HG02885 (cell line): ENCODE measurements around the gene RPL36A.
A peak's percentile ranks its signal among the peaks of the same experiment; 100 is the strongest.

Experiments
- ATAC-seq: cut with Tn5 transposase; IDR thresholded peaks from one replicate; pipeline ENCODE4 v1.9.1; 2021; ENCODE audit warnings: mild to moderate bottlenecking; ENCODE audit not compliant: unreplicated experiment, poor library complexity

RPL36A gene

GRCh38 chrX:101388604-101389003 is 2.2 kb upstream of the RPL36A start:
- ATAC-seq: no peak

DNA sequence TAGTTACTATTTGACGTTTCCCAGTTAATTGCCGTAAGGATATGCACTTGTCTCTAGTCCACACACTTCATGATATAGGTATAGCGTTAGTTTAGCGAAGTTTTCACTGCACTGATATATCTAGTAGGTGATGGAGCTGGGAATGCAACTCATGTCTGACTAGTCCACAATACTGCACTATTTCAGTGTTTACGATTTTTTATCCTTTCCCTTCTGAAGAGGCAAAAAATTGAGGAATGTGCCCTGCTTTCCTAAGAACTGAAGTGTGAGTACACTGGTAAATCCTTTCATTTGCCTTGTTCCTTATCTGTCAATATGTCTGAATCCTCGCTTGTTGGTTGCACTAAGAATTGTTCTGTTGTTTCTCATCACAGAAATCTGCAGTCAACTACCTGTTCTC is 1.0 kb downstream of the RPL36A start:
- no peak for ATAC-seq

DNA sequence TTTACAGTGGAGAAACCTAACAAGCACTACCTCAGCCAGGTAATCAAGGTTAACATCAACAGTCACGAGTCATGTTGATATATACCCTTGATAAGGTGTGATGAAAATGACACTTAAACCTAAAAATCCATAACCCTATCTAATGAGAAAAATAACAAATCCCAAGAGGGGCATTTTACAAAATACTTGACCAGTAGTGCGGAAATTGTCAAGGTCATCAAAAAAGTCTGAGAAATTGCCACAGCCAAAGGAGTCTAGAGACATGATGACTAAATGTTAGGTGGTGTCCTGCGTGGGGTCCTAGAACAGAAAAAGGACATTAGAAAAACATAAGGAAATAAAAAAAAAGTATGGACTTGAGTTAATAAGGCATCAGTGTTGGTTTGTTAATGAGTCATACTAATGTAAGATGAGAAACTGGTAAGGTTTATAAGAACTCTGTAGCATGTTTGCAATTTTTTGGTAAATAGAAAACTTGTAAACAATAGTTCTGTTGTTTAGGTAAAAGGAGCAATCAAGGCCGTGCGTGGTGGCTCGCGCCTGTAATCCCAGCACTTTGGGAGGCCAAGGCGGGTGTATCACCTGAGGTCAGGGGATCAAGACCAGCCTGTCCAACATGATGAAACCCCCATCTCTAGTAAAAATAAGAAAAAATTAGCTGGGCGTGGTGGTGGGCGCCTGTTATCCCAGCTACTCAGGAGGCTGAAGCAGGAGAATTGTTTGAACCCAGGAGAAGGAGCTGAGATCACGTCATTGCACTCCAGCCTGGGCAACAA is 2.9 kb downstream of the RPL36A start:
- ATAC-seq: no peak

- ATAC-seq: no peak
Observed at GRCh38 chrX:101394372-101394771, 3.6 kb downstream of the RPL36A start.

DNA sequence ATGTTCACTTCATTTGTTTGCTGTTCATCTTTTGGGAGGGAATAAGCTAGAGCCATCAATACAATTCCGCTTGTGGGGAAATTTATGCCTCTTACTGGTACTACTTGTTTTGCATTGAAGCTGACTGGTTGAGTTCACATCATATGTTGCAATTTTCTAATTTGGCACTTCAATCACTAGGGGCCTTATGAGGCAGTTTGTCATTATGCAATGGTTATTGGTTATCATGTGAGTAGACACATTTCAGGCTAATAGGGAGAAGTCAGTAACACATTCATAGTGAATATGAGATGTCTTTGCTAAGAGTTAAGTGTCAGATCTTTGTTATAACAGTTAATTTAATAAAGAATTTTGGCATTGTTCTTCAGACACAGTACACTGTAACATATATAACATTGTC is 5.0 kb downstream of the RPL36A start:
- no peak for ATAC-seq

DNA sequence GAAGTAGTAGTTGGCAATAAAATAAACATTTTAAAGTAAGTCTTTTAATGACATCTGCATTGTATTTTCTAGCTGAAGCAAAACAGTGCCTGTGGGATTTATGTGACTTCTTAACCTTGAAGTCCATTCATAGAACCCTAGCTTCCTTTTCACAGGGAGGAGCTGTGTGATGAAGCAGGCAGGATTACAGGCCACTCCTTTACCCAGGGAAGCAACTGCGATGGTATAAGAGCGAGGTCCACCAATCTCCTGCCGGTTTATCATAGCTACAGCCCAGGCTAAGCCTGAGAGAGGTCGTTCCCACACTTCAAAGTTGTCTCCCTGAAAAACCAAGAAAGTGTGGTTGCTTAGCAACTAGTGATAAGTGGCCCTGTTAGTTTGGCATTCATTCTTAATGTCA is 7.0 kb downstream of the RPL36A start:
- ATAC-seq: no peak

DNA sequence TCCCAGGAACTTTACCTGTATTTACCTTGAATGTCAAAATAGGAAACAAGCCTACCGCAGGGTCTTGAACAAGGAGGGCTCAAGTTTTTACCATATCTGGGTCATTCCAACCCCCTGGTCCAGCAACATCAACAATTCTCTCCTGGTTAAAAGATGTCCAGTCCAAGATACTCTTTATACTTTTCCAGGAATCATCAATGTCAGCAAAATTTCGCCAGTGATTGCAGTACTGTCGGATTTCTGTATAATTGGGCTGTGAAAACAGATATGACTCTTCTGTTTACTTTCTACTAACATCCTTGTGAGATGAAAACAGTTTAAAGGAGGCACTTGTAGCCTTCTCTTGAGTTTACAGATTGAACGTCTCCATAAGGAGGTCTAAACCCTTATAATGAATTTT is 7.9 kb downstream of the RPL36A start:
- ATAC-seq: no peak

- ATAC-seq: no peak
Observed at GRCh38 chrX:101399825-101400224, 9.0 kb downstream of the RPL36A start.

- no peak for ATAC-seq
Observed at GRCh38 chrX:101407167-101407747, 16.4 kb downstream of the RPL36A start.

DNA sequence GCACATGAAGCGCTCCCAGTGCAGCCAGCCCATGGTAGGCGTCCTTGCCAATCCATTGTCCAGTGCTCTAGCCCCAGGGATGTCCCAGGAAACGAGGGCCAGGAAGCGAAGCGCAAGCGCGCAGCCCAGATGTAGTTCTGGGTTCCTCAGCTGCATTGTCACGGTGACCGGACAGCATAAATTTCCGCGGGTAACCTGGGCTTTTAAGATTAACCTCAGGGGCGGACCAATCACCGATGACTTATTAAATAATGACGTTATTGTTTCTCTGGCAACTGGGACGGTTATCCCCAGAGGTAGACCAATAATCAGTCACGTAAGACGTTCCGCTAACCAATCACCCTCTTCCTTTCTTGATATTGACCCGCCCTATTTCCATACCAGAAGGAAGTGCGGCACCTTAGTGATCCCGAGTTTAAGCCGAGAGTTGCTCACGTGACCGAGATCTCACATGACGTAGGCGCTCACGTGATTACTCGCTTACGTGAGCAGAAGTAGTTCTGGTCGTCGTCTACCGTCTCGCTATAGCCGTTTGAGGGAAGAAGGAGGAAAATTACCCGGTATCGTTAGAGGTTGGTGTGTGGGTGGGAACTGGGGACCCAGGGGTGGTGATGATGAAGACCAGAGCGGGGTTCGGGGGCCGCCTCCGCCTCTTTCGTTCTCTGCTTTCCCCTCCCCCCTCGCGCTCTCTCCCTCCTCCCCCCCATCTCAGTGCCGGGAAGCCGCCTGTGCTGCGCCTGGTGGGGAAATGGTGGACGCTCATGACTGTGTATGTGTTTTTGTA is 17.1 kb downstream of the RPL36A start, which contains the start of the genes GLA and HNRNPH2:
Gene GLA (minus strand): TSS at position 178 of the 784 bp plus-strand sequence. CDS start 22 bp downstream, at position 156.
Gene HNRNPH2 (plus strand): TSS at position 475 of the 784 bp plus-strand sequence. CDS start 3,767 bp downstream, outside the sequence.
- peak; percentile 91 for ATAC-seq

DNA sequence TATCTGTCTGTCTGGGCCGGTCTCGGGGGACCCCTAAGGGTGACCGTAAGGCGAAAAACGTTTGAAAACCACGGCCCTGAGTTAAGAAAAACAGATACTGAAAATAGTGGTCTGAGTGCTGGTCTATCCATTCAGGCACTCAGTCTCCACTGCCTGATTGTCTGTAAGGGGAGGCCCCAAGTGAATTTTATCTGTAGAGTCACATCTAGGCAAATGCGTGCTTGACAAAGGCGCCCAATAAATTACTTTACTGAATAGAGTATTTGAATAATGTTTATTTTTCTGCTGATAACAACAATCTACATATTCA is 17.7 kb downstream of the RPL36A start:
- peak; percentile 29 for ATAC-seq

- ATAC-seq: no peak
Observed at GRCh38 chrX:101409043-101409442, 18.2 kb downstream of the RPL36A start.

GRCh38 chrX:101410461-101410860 is 19.6 kb downstream of the RPL36A start:
- ATAC-seq: no peak

- ATAC-seq: no peak
Observed at GRCh38 chrX:101411984-101412383, 21.2 kb downstream of the RPL36A start.

DNA sequence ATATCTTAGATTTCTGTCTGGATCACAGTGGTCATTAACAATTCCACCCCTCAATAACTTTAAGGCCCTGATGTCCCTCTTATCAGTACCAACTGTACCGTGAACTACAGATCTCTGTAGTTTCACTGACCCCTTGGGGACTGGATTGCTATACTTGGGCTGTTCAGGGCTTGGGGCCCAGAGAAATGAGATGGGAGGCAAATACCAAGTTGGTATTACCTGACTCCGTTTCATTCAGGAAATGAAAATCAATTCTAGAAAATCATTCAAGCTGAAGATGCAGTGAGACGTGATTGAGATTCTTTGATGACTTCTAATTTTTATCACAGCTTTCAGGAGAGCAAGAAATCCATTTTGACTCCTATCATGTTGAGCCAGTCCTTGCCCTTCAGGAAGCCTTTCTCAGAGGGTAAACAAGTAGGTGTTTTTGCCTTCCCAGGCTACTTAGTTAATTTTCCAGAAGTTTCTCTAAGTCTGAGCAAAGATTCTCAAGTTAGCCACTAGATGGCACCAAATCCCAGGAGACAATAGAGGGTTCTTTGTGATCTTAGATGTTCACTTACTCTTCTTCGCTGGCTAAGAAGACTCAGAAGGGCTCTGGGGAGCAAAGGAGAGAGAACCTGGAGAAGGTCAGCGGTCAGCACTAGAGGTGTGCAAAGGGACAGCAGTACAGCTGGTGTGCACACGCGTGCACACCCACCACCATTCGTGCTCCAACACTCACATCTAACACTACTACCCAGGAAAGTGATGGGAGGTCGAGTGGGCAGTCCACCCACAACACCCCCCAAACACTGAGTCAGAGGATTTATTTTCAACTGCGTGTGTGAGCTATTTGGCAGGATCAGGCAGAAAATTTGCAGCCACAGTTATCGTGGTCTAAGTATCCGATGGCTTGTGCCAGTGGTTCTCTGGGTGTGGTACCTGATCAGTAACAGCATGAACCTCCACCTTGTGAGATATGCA is 24.7 kb downstream of the RPL36A start:
- peak; percentile 67 for ATAC-seq

DNA sequence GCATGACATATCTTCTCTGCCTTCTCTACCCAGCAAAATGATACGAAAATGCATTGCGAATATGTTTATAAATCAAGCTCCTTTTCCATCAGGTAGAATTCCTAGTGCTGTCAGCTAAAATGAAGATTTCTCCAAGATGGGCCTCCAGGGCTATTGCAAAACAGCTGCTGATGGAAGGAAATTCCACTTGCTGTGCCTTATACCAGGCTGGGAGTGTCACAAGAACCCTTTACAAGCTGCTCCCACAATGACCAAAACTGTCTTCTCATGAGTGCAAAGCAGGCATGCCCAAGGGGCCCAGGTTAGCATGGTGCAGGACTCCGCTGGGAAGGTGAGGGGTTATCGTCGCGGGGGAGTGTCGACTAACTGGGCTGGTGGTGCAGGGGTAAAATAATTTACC is 25.9 kb downstream of the RPL36A start:
- ATAC-seq: no peak

DNA sequence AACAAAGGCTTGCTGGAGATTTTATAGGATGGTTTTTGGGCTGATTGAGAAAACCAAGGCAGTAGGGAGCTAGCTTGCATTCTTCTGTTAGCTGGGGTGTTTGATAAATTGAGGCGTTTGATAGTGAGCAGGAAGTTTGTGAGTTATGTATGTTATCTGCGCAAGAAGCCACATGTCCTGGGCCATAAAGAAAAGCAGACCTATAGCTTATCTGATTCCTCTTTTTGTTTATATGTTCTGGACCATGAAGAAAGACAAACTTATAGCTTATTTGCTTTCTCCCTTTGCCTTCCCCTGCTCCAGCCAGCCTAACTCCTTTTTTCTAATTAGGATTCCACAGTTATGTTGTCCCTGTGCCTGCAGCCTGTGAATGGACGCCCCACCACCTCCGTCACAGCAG is 26.4 kb downstream of the RPL36A start:
- no peak for ATAC-seq

GRCh38 chrX:101417981-101418841 is 27.4 kb downstream of the RPL36A start:
- peak; percentile 40 for ATAC-seq

DNA sequence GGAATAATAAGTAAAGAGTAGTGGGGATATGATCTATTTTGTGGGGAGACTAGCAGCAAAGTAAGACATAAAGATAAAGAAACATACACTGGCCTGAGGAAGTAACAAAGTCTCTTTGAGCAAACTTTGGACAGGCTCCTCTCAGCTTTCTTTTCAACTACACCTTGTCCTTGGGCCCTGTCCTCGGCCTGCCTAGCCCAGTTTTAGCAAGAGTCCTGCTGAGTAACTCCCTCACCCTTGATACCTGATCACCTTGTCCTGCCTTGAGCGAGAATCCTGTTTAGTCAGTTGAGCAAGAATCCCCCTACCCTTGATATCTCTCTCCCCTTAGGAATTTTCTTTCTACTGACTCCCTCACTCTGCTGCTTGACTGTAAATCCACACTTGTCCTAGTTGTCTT is 28.7 kb downstream of the RPL36A start:
- no peak for ATAC-seq
